IMR-90 (cell line): ENCODE measurements around the gene MTERF2. TPM values are rescaled to one million over a fixed set of nuclear protein-coding genes. Genes with fewer than 3 reads are reported as not detected.
A peak's percentile ranks its signal among the peaks of the same experiment; 100 is the strongest.

Experiments used
- ATAC-seq: fragments of 200-7000 bp; cut with Tn5 transposase; 2 replicates; pipeline ENCODE4 v1.9.1; 2020; ENCODE audit warnings: low read depth, mild to moderate bottlenecking, moderate library complexity
- BruUV-seq: library from RNA; stranded (reverse); fragments of 400-500 nt; replicated peaks from 2 replicates; lab custom pipeline; 2021; lab: Mats Ljungman, UMichigan
- CTCF ChIA-PET: fragments of 300-600 bp; formaldehyde crosslinking; extraction: SDS; loops from one replicate; lab custom pipeline; 2021; ENCODE audit warnings: antibody characterized with exemption; lab: Yijun Ruan, JAX
- POLR2A ChIA-PET: fragments of 300-600 bp; sonication (Branson Sonifier 250); formaldehyde crosslinking; loops from one replicate; lab custom pipeline; 2022; ENCODE audit warnings: antibody characterized with exemption; ENCODE audit not compliant: unreplicated experiment; lab: Charles Lee
- DNase-seq: peaks from one replicate; pipeline ENCODE4 v3.0.0; 2013
- H2AFZ ChIP-seq: replicated peaks from 2 replicates; pipeline ENCODE3; 2013; ENCODE audit warnings: low read length, mild to moderate bottlenecking; ENCODE audit not compliant: poor library complexity
- H2AK5ac ChIP-seq: 2 replicates; pipeline ENCODE4 v1.6.1; 2013; ENCODE audit warnings: low read depth, low read length, inconsistent platforms
- H2AK9ac ChIP-seq: replicated peaks from 2 replicates; pipeline ENCODE3; 2013; ENCODE audit warnings: mild to moderate bottlenecking, low read depth, low read length, moderate library complexity; ENCODE audit not compliant: poor library complexity
- H2BK120ac ChIP-seq: 2 replicates; pipeline ENCODE4 v1.6.1; 2013; ENCODE audit warnings: low read depth, low read length, inconsistent platforms
- H2BK15ac ChIP-seq: 3 replicates; pipeline ENCODE4 v1.6.1; 2013; ENCODE audit warnings: low read depth, low read length, inconsistent platforms
- H2BK20ac ChIP-seq: 2 replicates; pipeline ENCODE4 v1.6.1; 2013; ENCODE audit warnings: low read depth, mild to moderate bottlenecking, inconsistent platforms, low read length, moderate library complexity
- H2BK5ac ChIP-seq: 2 replicates; pipeline ENCODE4 v1.6.1; 2013; ENCODE audit warnings: mild to moderate bottlenecking, low read depth, low read length, inconsistent platforms; ENCODE audit not compliant: poor library complexity, severe bottlenecking
- H3K14ac ChIP-seq: replicated peaks from 2 replicates; pipeline ENCODE4 v1.6.1; 2013; ENCODE audit warnings: low read depth, low read length, inconsistent platforms
- H3K18ac ChIP-seq: 2 replicates; pipeline ENCODE4 v1.6.1; 2013; ENCODE audit warnings: low read depth, low read length, control low read depth
- H3K23ac ChIP-seq: 2 replicates; pipeline ENCODE4 v1.6.1; 2013; ENCODE audit warnings: low read depth, low read length, inconsistent platforms
- H3K27ac ChIP-seq: 2 replicates; pipeline ENCODE4 v1.5.1; 2013; ENCODE audit warnings: mild to moderate bottlenecking, control low read depth, low read length; ENCODE audit not compliant: insufficient read depth
- H3K27me3 ChIP-seq: 2 replicates; pipeline ENCODE4 v1.6.1; 2013; ENCODE audit warnings: low read length; ENCODE audit not compliant: control insufficient read depth, insufficient read depth
- H3K36me3 ChIP-seq: 2 replicates; pipeline ENCODE4 v1.6.1; 2013; ENCODE audit warnings: low read length, mixed read lengths; ENCODE audit not compliant: control insufficient read depth, insufficient read depth
- H3K4ac ChIP-seq: 2 replicates; pipeline ENCODE4 v1.6.1; 2013; ENCODE audit warnings: low read depth, low read length, inconsistent platforms
- H3K4me1 ChIP-seq: 2 replicates; pipeline ENCODE4 v1.6.1; 2013; ENCODE audit warnings: low read length, mixed read lengths; ENCODE audit not compliant: control insufficient read depth, insufficient read depth
- H3K4me2 ChIP-seq: 2 replicates; pipeline ENCODE4 v1.6.1; 2013; ENCODE audit warnings: low read depth, mild to moderate bottlenecking, control low read depth, low read length, moderate library complexity
- H3K4me3 ChIP-seq: 2 replicates; pipeline ENCODE4 v1.5.1; 2013; ENCODE audit warnings: low read depth, mild to moderate bottlenecking, control low read depth, low read length, moderate library complexity; ENCODE audit not compliant: insufficient read depth
- H3K56ac ChIP-seq: 2 replicates; pipeline ENCODE4 v1.6.1; 2013; ENCODE audit warnings: low read length, inconsistent platforms; ENCODE audit not compliant: insufficient read depth; ENCODE audit errors: extremely low read depth
- H3K79me1 ChIP-seq, 2 experiments: 2 replicates each; pipeline ENCODE4 v1.6.1; 2013; ENCODE audit warnings: low read length in 2 of 2, inconsistent platforms in 1 of 2, low read depth in 1 of 2
- H3K9ac ChIP-seq: 2 replicates; pipeline ENCODE4 v1.6.1; 2013; ENCODE audit warnings: low read depth, low read length, control low read depth
- H3K9me1 ChIP-seq: 2 replicates; pipeline ENCODE4 v1.6.1; 2013; ENCODE audit warnings: low read length, inconsistent platforms; ENCODE audit not compliant: insufficient read depth
- H3K9me3 ChIP-seq: 2 replicates; pipeline ENCODE4 v1.6.1; 2013; ENCODE audit warnings: low read length; ENCODE audit not compliant: control insufficient read depth, insufficient read depth
- H4K20me1 ChIP-seq: 2 replicates; pipeline ENCODE4 v1.6.1; 2013; ENCODE audit warnings: low read length, inconsistent platforms; ENCODE audit not compliant: insufficient read depth
- H4K5ac ChIP-seq: 2 replicates; pipeline ENCODE4 v1.6.1; 2013; ENCODE audit warnings: mild to moderate bottlenecking, low read depth, low read length, control low read depth
- H4K8ac ChIP-seq, 2 experiments: 2 replicates each; pipeline ENCODE4 v1.6.1; 2013; ENCODE audit warnings: low read depth in 2 of 2, low read length in 2 of 2, control low read depth in 1 of 2, inconsistent platforms in 1 of 2
- H4K91ac ChIP-seq: 2 replicates; pipeline ENCODE4 v1.6.1; 2013; ENCODE audit warnings: low read depth, low read length, inconsistent platforms; ENCODE audit not compliant: insufficient read depth
- CHD1 ChIP-seq: IDR thresholded peaks from 2 replicates; pipeline ENCODE4 v1.6.1; 2012; ENCODE audit warnings: low read depth, low read length, improper control_type of control experiment
- NFE2L2 ChIP-seq: fragments of 150-350 bp; IDR thresholded peaks from 2 replicates; pipeline ENCODE4 v1.6.1; 2016; ENCODE audit warnings: low read depth, mild to moderate bottlenecking, low read length
- POLR2A ChIP-seq: IDR thresholded peaks from 2 replicates; pipeline ENCODE4 v1.6.1; 2012; ENCODE audit warnings: mild to moderate bottlenecking, low read depth, low read length
- RFX5 ChIP-seq: IDR thresholded peaks from 2 replicates; pipeline ENCODE4 v1.8.0; 2012; ENCODE audit warnings: low read depth, mild to moderate bottlenecking, low read length, moderate library complexity
- SMC3 ChIP-seq: fragments of 150-350 bp; IDR thresholded peaks from 2 replicates; pipeline ENCODE4 v1.6.1; 2016; ENCODE audit warnings: low read depth, mild to moderate bottlenecking, antibody characterized with exemption, low read length, moderate library complexity
- WGBS, 2 experiments: methylation state at CpG; one replicate each; pipeline versions ENCODE4 v1.1.5 to v1.1.7; 2013; ENCODE audit warnings: missing lambda C conversion rate in 2 of 2; ENCODE audit not compliant: insufficient read length in 1 of 2; ENCODE audit errors: extremely low coverage in 2 of 2; 5-methylcytosine and 5-hydroxymethylcytosine counted together
- dilution Hi-C: fragments of 300-500 bp; cut with HindIII; formaldehyde crosslinking; loops from one replicate; pipeline ENCODE4 v1.14.3; 2018; ENCODE audit warnings: low sequenced_read_pairs; ENCODE audit not compliant: unreplicated experiment
- in situ Hi-C: fragments of 300-500 bp; cut with MboI; formaldehyde crosslinking; loops from 3 replicates; pipeline ENCODE4 v1.14.3; 2019; ENCODE audit warnings: low sequenced_read_pairs, inconsistent platforms, mixed read lengths
- intact Hi-C: fragments of 100-400 bp; cut with micrococcal nuclease; formaldehyde crosslinking; loops from 2 replicates; pipeline ENCODE4 v1.10.0; 2022
- polyA plus RNA-seq, 3 experiments: library from polyadenylated mRNA; depleted of rRNA; stranded (reverse); fragments of >200 nt; gene quantifications; 2 replicates each; pipeline ENCODE4 v1.2.3, GENCODE V29; 2012; ENCODE audit warnings: low replicate concordance in 1 of 3
- total RNA-seq: library from RNA; depleted of rRNA; stranded (reverse); fragments of >200 nt; gene quantifications from 2 replicates; pipeline ENCODE4 v1.2.3, GENCODE V29; 2012
- TF ChIP-seq, protein P1 (sequence below): fragments of 150-350 bp; IDR thresholded peaks from 2 replicates; pipeline ENCODE4 v1.6.1; 2016; ENCODE audit warnings: low read depth, mild to moderate bottlenecking, low read length, moderate library complexity, borderline replicate concordance

The MTERF2 gene
- total and polyA plus RNA-seq, 2 of the 4 experiments (the other 2 are of a cell fraction): 3.0 to 3.8 TPM

- Histone ChIP-seq H3K9me1 (peaks cover 18% of the 10 kb centered on the region; the same call in 1 of the 2 replicates), H2BK15ac (no peak overlapping the region), H2BK20ac (no peak overlapping the region), H3K9ac (no peak overlapping the region), H2BK5ac (no peak overlapping the region), H3K27ac (no peak overlapping the region), H4K20me1 (0 out of 2 replicates have a peak, but pooled peaks cover 10% of the 10 kb centered on the region), H3K79me1 (peaks cover 11 to 35% of the 10 kb centered on the region in 2 experiments), H3K4ac (no peak overlapping the region), H3K23ac (no peak overlapping the region), H3K4me1 (peaks cover 5% of the 10 kb centered on the region), H3K56ac (no peak overlapping the region), H4K8ac (no peak overlapping the region), H3K4me3 (no peak overlapping the region), H3K36me3 (peaks cover 4% of the 10 kb centered on the region; the same call in 1 of the 2 replicates), H3K4me2 (no peak overlapping the region), H2AK9ac (no peak overlapping the region), H2AFZ (no peak overlapping the region), H2BK120ac (no peak overlapping the region), H3K27me3 (no peaks in the 10 kb centered on the region), H3K14ac (no peak overlapping the region), H4K91ac (no peak overlapping the region), H4K5ac (no peak overlapping the region), H2AK5ac (no peak overlapping the region), H3K9me3 (no peaks in the 10 kb centered on the region), H3K18ac (no peak overlapping the region)
- DNase-seq (peak; percentile 34), ATAC-seq (no peak)
- dilution Hi-C loops (no loop called here), in situ Hi-C loops (no loop called here), intact Hi-C loops (no loop called here)
- BruUV-seq: no TSS peak
- no CpG with 5 or more reads among the region's 3 CpGs for WGBS, 2 experiments
- CTCF ChIA-PET: no interaction called here
- TF ChIP-seq CHD1 (no peak), POLR2A (no peak), RFX5 (no peak), NFE2L2 (no peak), SMC3 (no peak)
- TF ChIP-seq, protein P1, sequence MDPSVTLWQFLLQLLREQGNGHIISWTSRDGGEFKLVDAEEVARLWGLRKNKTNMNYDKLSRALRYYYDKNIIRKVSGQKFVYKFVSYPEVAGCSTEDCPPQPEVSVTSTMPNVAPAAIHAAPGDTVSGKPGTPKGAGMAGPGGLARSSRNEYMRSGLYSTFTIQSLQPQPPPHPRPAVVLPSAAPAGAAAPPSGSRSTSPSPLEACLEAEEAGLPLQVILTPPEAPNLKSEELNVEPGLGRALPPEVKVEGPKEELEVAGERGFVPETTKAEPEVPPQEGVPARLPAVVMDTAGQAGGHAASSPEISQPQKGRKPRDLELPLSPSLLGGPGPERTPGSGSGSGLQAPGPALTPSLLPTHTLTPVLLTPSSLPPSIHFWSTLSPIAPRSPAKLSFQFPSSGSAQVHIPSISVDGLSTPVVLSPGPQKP: no peak
- POLR2A ChIA-PET: interaction anchor here (0.8 kb wide), 1 partner anchor 128 kb away, joined by 3 read pairs; no protein-coding TSS in a partner anchor
Observed at GRCh38 chr12:106981788-106982187, 5.2 kb downstream of the MTERF2 start.
